Measurements from ENCODE around the gene COX11.

DNA sequence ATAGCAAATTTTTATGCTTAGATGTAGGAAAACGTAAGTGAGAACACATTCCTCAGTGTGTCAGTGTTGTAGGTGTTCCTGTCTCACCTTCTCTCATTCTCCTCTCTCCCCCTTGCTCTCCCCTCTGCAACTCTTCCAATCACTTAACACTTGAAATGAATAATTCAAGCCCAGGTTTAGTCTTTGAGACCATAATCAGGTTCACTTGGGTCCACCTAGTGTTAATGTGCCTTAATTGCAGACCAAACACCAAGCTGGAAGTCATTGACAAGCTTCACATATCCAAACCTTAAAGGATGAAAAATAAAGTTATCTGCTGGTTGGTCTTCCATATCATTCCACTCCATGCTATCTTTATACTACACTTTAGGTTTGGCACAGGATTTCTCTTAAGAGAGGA, 37.1 kb upstream of the COX11 start:
- TF ChIP-seq POLR2A (IDR thresholded peaks at IDR 0.05; ENCODE audit: extremely low read depth, insufficient read length): no peak
- TF ChIP-seq, protein P1, sequence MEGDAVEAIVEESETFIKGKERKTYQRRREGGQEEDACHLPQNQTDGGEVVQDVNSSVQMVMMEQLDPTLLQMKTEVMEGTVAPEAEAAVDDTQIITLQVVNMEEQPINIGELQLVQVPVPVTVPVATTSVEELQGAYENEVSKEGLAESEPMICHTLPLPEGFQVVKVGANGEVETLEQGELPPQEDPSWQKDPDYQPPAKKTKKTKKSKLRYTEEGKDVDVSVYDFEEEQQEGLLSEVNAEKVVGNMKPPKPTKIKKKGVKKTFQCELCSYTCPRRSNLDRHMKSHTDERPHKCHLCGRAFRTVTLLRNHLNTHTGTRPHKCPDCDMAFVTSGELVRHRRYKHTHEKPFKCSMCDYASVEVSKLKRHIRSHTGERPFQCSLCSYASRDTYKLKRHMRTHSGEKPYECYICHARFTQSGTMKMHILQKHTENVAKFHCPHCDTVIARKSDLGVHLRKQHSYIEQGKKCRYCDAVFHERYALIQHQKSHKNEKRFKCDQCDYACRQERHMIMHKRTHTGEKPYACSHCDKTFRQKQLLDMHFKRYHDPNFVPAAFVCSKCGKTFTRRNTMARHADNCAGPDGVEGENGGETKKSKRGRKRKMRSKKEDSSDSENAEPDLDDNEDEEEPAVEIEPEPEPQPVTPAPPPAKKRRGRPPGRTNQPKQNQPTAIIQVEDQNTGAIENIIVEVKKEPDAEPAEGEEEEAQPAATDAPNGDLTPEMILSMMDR (IDR thresholded peaks at IDR 0.05; ENCODE audit: low read depth, low read length): peak; percentile 47
- no peak for TF ChIP-seq MYC (IDR thresholded peaks at IDR 0.05; ENCODE audit: low read depth, low read length)
- no peak for TF ChIP-seq MAX (IDR thresholded peaks at IDR 0.05; ENCODE audit: low read depth, low read length)
